GM19438 (cell line): ENCODE measurements around the gene ALG8.
A peak's percentile ranks its signal among the peaks of the same experiment; 100 is the strongest.
"Not testable (repeated sequence)": the region's sequence is repeated elsewhere in the genome, so short reads cannot be mapped to it uniquely, and the experiment has no call there.

Experiments
- ATAC-seq: cut with Tn5 transposase; IDR thresholded peaks from one replicate; pipeline ENCODE4 v1.9.1; 2021; ENCODE audit warnings: low read depth; ENCODE audit not compliant: unreplicated experiment

The ALG8 gene

GRCh38 chr11:78139422-78140391 is at the start of gene ALG8:
TSS of gene ALG8 (minus strand) at chr11:78139626. CDS start at chr11:78139588, 38 bp downstream.
- ATAC-seq = peak; percentile 92

- ATAC-seq = peak; percentile 97
Measured at GRCh38 chr11:78188286-78189173, 49.1 kb upstream of the ALG8 start, which contains the start of the genes KCTD21 and USP35. TSS of gene KCTD21 (minus strand) at chr11:78188626. CDS start at chr11:78174554, 14,072 bp downstream. TSS of gene USP35 (plus strand) at chr11:78188919. CDS start at chr11:78196246, 7,327 bp downstream.

GRCh38 chr11:78187366-78188285 is 48.2 kb upstream of the ALG8 start:
- peak; percentile 11 for ATAC-seq

GRCh38 chr11:78181185-78181584 is 41.8 kb upstream of the ALG8 start:
- no peak for ATAC-seq

GRCh38 chr11:78180751-78181150 is 41.3 kb upstream of the ALG8 start:
- ATAC-seq = no peak

- no peak for ATAC-seq
Measured at GRCh38 chr11:78179459-78180071, 40.1 kb upstream of the ALG8 start.

GRCh38 chr11:78177216-78177615 is 37.8 kb upstream of the ALG8 start:
- no peak for ATAC-seq

- ATAC-seq = no peak
Measured at GRCh38 chr11:78176605-78177141, 37.2 kb upstream of the ALG8 start.

- ATAC-seq = not testable (repeated sequence)
Measured at GRCh38 chr11:78175862-78176261, 36.4 kb upstream of the ALG8 start.

GRCh38 chr11:78171951-78172350 is 32.5 kb upstream of the ALG8 start:
- no peak for ATAC-seq

- ATAC-seq = no peak
Measured at GRCh38 chr11:78170874-78171549, 31.6 kb upstream of the ALG8 start.

- ATAC-seq = no peak
Measured at GRCh38 chr11:78170413-78170812, 31.0 kb upstream of the ALG8 start.

- ATAC-seq = no peak
Measured at GRCh38 chr11:78168539-78169477, 29.4 kb upstream of the ALG8 start.

GRCh38 chr11:78166855-78167469 is 27.5 kb upstream of the ALG8 start:
- no peak for ATAC-seq

GRCh38 chr11:78164471-78164870 is 25.0 kb upstream of the ALG8 start:
- no peak for ATAC-seq

- no peak for ATAC-seq
Measured at GRCh38 chr11:78163828-78164227, 24.4 kb upstream of the ALG8 start.

GRCh38 chr11:78161962-78162371 is 22.5 kb upstream of the ALG8 start:
- ATAC-seq = no peak
